ENCODE results near the gene ERCC1. TPM values are rescaled to one million over a fixed set of nuclear protein-coding genes. Genes with fewer than 3 reads are reported as not detected.

ERCC1 gene
- total RNA-seq, 4 donors from 2014 or later: 57.7 to 111 (median 76.5) TPM

DNA sequence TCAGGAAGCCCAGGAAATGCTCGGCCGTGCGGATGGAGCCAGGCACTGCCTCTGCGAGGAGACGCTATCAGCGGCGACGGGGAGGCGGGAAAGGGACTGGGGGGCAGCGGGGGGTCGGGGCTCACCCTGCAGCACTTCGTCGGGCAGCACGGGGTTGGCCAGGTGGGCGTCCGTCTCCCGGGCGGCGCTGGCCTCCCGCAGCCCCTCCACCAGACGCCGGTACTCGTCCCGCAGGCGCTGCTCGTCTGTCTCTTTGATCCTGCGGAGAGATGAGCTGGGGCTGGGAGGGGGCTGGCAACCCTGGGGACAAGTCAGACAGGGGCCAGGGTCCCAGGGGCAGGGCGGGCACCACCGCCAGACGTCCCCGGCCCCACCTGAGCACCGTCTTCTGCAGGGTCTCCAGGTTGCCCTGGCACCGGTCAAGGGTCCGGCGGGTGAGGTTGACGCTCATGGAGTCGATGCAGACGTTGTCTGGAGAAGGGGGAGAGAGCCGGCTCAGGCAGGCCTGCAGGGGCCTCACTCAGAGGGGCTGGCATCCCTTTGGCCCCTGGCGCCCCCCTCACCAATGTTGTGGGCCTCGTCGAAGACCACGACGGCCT, 59.8 kb downstream of the ERCC1 start:
- no peak for TF ChIP-seq POLR2A (IDR thresholded peaks at IDR 0.05)
- TF ChIP-seq, protein P1, sequence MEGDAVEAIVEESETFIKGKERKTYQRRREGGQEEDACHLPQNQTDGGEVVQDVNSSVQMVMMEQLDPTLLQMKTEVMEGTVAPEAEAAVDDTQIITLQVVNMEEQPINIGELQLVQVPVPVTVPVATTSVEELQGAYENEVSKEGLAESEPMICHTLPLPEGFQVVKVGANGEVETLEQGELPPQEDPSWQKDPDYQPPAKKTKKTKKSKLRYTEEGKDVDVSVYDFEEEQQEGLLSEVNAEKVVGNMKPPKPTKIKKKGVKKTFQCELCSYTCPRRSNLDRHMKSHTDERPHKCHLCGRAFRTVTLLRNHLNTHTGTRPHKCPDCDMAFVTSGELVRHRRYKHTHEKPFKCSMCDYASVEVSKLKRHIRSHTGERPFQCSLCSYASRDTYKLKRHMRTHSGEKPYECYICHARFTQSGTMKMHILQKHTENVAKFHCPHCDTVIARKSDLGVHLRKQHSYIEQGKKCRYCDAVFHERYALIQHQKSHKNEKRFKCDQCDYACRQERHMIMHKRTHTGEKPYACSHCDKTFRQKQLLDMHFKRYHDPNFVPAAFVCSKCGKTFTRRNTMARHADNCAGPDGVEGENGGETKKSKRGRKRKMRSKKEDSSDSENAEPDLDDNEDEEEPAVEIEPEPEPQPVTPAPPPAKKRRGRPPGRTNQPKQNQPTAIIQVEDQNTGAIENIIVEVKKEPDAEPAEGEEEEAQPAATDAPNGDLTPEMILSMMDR (IDR thresholded peaks at IDR 0.05): no peak
- H3K4me3 ChIP-seq (ENCODE audit: low read depth, poor library complexity, severe bottlenecking): no peak overlapping the region
- 92 to 93% methylated on average over 29 to 44 of the region's 44 CpGs for WGBS, 2 donors
- intact Hi-C loops (cut with DNase I; ENCODE audit: low total_unique reads): no loop called here
- no peak for DNase-seq (ENCODE audit: low spot score in 2 of 2)

DNA sequence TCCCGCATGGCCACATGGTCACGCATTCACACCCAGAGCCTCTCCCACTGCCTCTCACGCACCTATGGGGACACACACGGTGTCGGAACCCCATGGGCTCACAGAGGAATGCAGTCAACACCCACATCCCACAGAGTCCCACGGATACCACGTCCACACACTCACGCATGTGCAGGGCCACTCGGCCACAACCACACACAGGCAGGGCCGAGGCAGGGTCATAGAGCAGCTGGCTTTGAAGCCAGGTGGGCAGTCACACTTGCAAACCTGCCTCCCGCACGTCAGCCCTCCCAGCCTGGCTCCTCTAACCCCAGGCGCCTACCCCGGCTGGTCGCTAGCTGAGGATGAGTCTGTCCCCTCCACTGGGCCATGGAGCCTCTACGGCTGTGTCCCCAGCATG, 61.4 kb downstream of the ERCC1 start:
- H3K4me3 ChIP-seq (ENCODE audit: low read depth, poor library complexity, severe bottlenecking): no peak overlapping the region
- intact Hi-C loops (cut with DNase I; ENCODE audit: low total_unique reads): no loop called here
- TF ChIP-seq, protein P1 (IDR thresholded peaks at IDR 0.05): no peak
- no peak for TF ChIP-seq POLR2A (IDR thresholded peaks at IDR 0.05)
- no peak for DNase-seq (ENCODE audit: low spot score in 2 of 2)
- 92 to 95% methylated on average over 16 of the region's 16 CpGs for WGBS, 2 donors

DNA sequence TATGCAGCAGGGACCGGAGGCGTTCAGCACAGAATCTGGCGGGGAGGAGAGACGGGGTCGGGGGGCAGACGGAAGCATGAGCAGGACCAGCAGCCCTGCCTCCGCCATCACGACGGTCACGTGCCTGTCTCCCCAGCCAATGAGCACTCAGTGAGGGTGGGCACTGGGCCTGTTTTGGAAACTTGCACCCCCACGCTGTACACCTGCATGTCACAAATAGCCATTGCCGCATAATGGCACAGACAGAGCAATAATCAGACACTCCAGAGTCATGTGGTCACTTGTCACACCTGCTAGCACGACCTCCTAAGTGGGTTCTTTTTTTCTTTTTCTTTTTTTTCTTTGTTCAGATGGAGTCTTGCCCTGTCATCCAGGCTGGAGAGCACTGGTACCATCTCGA, 62.1 kb downstream of the ERCC1 start:
- no peak for DNase-seq (ENCODE audit: low spot score in 2 of 2)
- 91 to 93% methylated on average over 14 of the region's 14 CpGs for WGBS, 2 donors
- intact Hi-C loops (cut with DNase I; ENCODE audit: low total_unique reads): no loop called here
- no peak overlapping the region for H3K4me3 ChIP-seq (ENCODE audit: low read depth, poor library complexity, severe bottlenecking)
- no peak for TF ChIP-seq POLR2A (IDR thresholded peaks at IDR 0.05)
- TF ChIP-seq, protein P1 (IDR thresholded peaks at IDR 0.05): no peak

DNA sequence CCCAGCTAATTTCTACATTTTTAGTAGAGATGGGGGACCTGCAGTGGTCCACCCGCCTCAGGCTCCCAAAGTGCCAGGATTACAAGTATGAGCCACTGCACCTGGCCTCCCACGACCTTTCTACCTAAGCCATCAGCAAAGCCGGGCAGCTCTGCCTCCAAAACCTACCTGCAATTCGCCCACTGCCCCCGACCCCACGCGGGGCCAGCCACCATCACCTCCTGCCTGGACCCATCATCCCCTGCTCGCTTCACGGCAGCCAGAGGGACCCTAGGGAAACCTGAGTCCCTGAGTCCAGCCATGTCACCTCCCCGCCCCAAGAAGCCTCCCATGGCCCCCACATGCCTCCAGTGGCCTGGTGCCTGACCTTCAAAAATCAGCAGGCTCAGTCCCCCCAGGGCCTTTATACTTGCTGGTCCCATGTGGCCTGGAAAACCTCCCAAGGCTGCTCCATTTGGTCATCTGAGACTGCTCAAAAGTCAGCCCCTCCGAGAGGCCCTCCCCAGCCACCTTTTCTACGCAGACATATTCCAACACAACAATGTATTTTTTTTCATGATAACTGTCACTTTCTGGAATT, 65.4 kb downstream of the ERCC1 start:
- no peak for DNase-seq (ENCODE audit: low spot score in 2 of 2)
- no peak for TF ChIP-seq POLR2A (IDR thresholded peaks at IDR 0.05)
- TF ChIP-seq, protein P1 (IDR thresholded peaks at IDR 0.05): no peak
- no peak overlapping the region for H3K4me3 ChIP-seq (ENCODE audit: low read depth, poor library complexity, severe bottlenecking)
- intact Hi-C loops (cut with DNase I; ENCODE audit: low total_unique reads): no loop called here
- 90 to 92% methylated on average over 12 of the region's 12 CpGs for WGBS, 2 donors

DNA sequence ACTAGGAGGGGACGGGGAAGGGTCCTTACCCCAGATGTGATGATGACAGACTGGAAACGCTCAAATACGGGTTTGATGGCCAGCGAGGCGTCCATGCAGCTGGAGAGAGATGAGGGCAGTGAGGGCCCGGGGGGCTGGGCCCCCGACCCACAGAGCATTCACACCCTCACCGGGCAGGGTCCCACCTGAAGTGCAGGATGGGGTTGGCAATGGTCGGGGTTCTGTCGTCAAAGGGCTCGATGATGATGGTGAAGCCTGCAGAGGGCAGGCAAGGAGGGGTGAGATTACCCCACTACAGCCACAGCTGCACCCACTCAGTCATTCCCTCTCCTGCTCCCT, 66.3 kb downstream of the ERCC1 start:
- intact Hi-C loops (cut with DNase I; ENCODE audit: low total_unique reads): no loop called here
- H3K4me3 ChIP-seq (ENCODE audit: low read depth, poor library complexity, severe bottlenecking): no peak overlapping the region
- 88 to 90% methylated on average over 11 of the region's 11 CpGs for WGBS, 2 donors

More for the DNA sequence above, 66.3 kb downstream of the ERCC1 start:
- TF ChIP-seq, protein P1 (IDR thresholded peaks at IDR 0.05): no peak
- TF ChIP-seq POLR2A (IDR thresholded peaks at IDR 0.05): no peak
- DNase-seq (ENCODE audit: low spot score in 2 of 2): no peak

Small RNA genes lying within 50 kb of the gene (microRNA-seq; reads per million reads assigned to microRNA genes)
- gene MIR6088 (ENCODE audit: borderline number of aligned reads in 1 of 2, borderline replicate concordance in 2 of 2): 0 reads per million in 2 donors

Other genes with a start within 250 kb of the ERCC1 start
- 10 to 100 TPM; 36.0 to 52.3 (median 47.9) TPM for gene TRAPPC6A, start 245.7 kb downstream of the ERCC1 start, total RNA-seq
- gene BLOC1S3, start 245.1 kb downstream of the ERCC1 start, total RNA-seq: 10 to 100 TPM; 26.6 to 65.1 (median 31.4) TPM
- gene EXOC3L2, start 178.5 kb downstream of the ERCC1 start, total RNA-seq: 1 to 10 TPM; 1.2 to 4.5 (median 1.6) TPM
- 10 to 100 TPM; 28.4 to 42.8 (median 35.3) TPM for gene MARK4, start 172.6 kb downstream of the ERCC1 start, total RNA-seq
- gene CKM, start 101.0 kb downstream of the ERCC1 start, total RNA-seq: 1 to 10 TPM in 2 of 4 donors, under 1 TPM in 1, not detected in 1; 0.13 to 2.9 (median 1.3) TPM
- gene KLC3, start 83.2 kb downstream of the ERCC1 start, total RNA-seq: 100 to 1,000 TPM; 159 to 217 (median 169) TPM
- gene ERCC2, start 53.3 kb downstream of the ERCC1 start, total RNA-seq: 10 to 100 TPM in 1 of 4 donors, 1 to 10 TPM in 3; 8.5 to 22.4 (median 9.8) TPM
- 100 to 1,000 TPM; 257 to 851 (median 501) TPM for gene PPP1R13L, start 18.8 kb downstream of the ERCC1 start, total RNA-seq
- 1 to 10 TPM; 4.0 to 8.1 (median 5.6) TPM for gene POLR1G, start 17.3 kb downstream of the ERCC1 start, total RNA-seq
- gene FOSB, start 44.1 kb upstream of the ERCC1 start, total RNA-seq: 10 to 100 TPM in 2 of 4 donors, 1 to 10 TPM in 2; 5.9 to 18.2 (median 11.2) TPM
- gene RTN2, start 73.1 kb upstream of the ERCC1 start, total RNA-seq: 10 to 100 TPM in 1 of 4 donors, 1 to 10 TPM in 3; 6.4 to 11.6 (median 9.0) TPM
- 1 to 10 TPM; 2.9 to 4.7 (median 3.6) TPM for gene PPM1N, start 74.5 kb upstream of the ERCC1 start, total RNA-seq
- gene VASP, start 83.6 kb upstream of the ERCC1 start, total RNA-seq: 10 to 100 TPM; 52.7 to 68.9 (median 56.5) TPM
- 10 to 100 TPM in 3 of 4 donors, 1 to 10 TPM in 1; 4.4 to 15.7 (median 12.7) TPM for gene OPA3, start 160.9 kb upstream of the ERCC1 start, total RNA-seq
- gene GPR4, start 178.3 kb upstream of the ERCC1 start, total RNA-seq: 1 to 10 TPM in 1 of 4 donors, under 1 TPM in 3; 0.34 to 1.0 (median 0.70) TPM
- gene EML2, start 215.5 kb upstream of the ERCC1 start, total RNA-seq: 100 to 1,000 TPM in 1 of 4 donors, 10 to 100 TPM in 3; 85.6 to 101 (median 89.4) TPM
- gene GIPR, start 244.3 kb upstream of the ERCC1 start, total RNA-seq: 1 to 10 TPM; 1.4 to 3.9 (median 2.0) TPM

Data from lower leg skin (tissue), 4 donors.